K562 (cell line): Measurements from ENCODE around the gene SAFB. TPM values are rescaled to one million over a fixed set of nuclear protein-coding genes. Genes with fewer than 3 reads are reported as not detected.

Source experiments
- DACH1 ChIP-seq: fragments of 450-650 bp; IDR thresholded peaks from 2 replicates; pipeline ENCODE4 v1.6.1; 2018; ENCODE audit not compliant: partially characterized antibody
- ESRRA ChIP-seq: fragments of 450-650 bp; IDR thresholded peaks from 2 replicates; pipeline ENCODE4 v1.6.1; 2014; ENCODE audit warnings: low read depth, mild to moderate bottlenecking, moderate library complexity, borderline replicate concordance
- FOXK1 ChIP-seq: sonication (generic); formaldehyde crosslinking; IDR thresholded peaks from 2 replicates; pipeline ENCODE4 v1.8.0; 2022; ENCODE audit warnings: missing genetic modification reagents, mild to moderate bottlenecking, borderline replicate concordance
- HEY1 ChIP-seq: fragments of 250-450 bp; sonication (Bioruptor Pico); IDR thresholded peaks from 2 replicates; pipeline ENCODE4 v1.5.0; 2020; ENCODE audit warnings: mild to moderate bottlenecking, moderate library complexity, borderline replicate concordance
- KAT2B ChIP-seq: IDR thresholded peaks from one replicate; pipeline ENCODE4 v1.6.1; 2012; ENCODE audit warnings: low read depth, mild to moderate bottlenecking, control low read depth, inconsistent platforms, low read length, moderate library complexity
- MED1 ChIP-seq: sonication (generic); formaldehyde crosslinking; IDR thresholded peaks from 2 replicates; pipeline ENCODE4 v1.8.1; 2023; ENCODE audit warnings: missing genetic modification reagents, borderline replicate concordance
- RFX7 ChIP-seq: fragments of 250-450 bp; sonication (Bioruptor Pico); IDR thresholded peaks from 2 replicates; pipeline ENCODE4 v1.5.1; 2021; ENCODE audit warnings: mild to moderate bottlenecking
- RUNX1 ChIP-seq: sonication (generic); IDR thresholded peaks from 2 replicates; pipeline ENCODE4 v1.6.1; 2016; ENCODE audit warnings: antibody characterized with exemption, low read depth
- SIX5 ChIP-seq, 2 experiments: IDR thresholded peaks; 2 replicates each; pipeline ENCODE4 v1.6.1; 2011; ENCODE audit warnings: low read length in 2 of 2, borderline replicate concordance in 1 of 2, low read depth in 1 of 2, mild to moderate bottlenecking in 1 of 2, moderate library complexity in 1 of 2; ENCODE audit not compliant: insufficient read depth in 1 of 2
- SLC30A9 ChIP-seq: fragments of 250-450 bp; sonication (Bioruptor Pico); IDR thresholded peaks from 2 replicates; pipeline ENCODE4 v1.8.0; 2022; ENCODE audit warnings: mild to moderate bottlenecking, moderate library complexity
- SMAD4 ChIP-seq: fragments of 250-450 bp; sonication (Bioruptor Pico); conservative IDR thresholded peaks from 2 replicates; pipeline ENCODE4 v1.8.0; 2021; ENCODE audit warnings: inconsistent platforms, mild to moderate bottlenecking, moderate library complexity
- SOX6 ChIP-seq: fragments of 450-650 bp; IDR thresholded peaks from 2 replicates; pipeline ENCODE4 v1.6.1; 2014; ENCODE audit warnings: mild to moderate bottlenecking
- TAF9B ChIP-seq: fragments of 450-650 bp; IDR thresholded peaks from 2 replicates; pipeline ENCODE4 v1.6.1; 2018; ENCODE audit warnings: mild to moderate bottlenecking; ENCODE audit not compliant: partially characterized antibody
- TEAD1 ChIP-seq, 2 experiments: fragments of 450-650 bp in 1 of 2; sonication (generic) in 1 of 2; formaldehyde crosslinking; IDR thresholded peaks; 2 replicates each; pipeline versions ENCODE4 v1.4.0 to v1.8.0; 2020 to 2022; ENCODE audit warnings: mild to moderate bottlenecking in 2 of 2, missing genetic modification reagents in 1 of 2
- TEAD4 ChIP-seq, 2 experiments: sonication (generic) in 1 of 2; formaldehyde crosslinking in 1 of 2; IDR thresholded peaks; 2 replicates each; pipeline versions ENCODE4 v1.6.1 to v1.8.0; 2012 to 2022; ENCODE audit warnings: borderline replicate concordance in 1 of 2, inconsistent platforms in 1 of 2, low read length in 1 of 2, mild to moderate bottlenecking in 1 of 2, missing genetic modification reagents in 1 of 2
- XRCC4 ChIP-seq: IDR thresholded peaks from one replicate; pipeline ENCODE4 v1.6.1; 2011; ENCODE audit not compliant: insufficient read depth, insufficient read length; ENCODE audit errors: extremely low read depth
- ZNF23 ChIP-seq: fragments of 250-450 bp; sonication (Bioruptor Pico); IDR thresholded peaks from 2 replicates; pipeline ENCODE4 v1.4.0; 2020; ENCODE audit warnings: mild to moderate bottlenecking
- ZNF57 ChIP-seq: fragments of 450-650 bp; formaldehyde crosslinking; IDR thresholded peaks from 2 replicates; pipeline ENCODE4 v1.4.0; 2020; ENCODE audit warnings: mild to moderate bottlenecking, moderate library complexity
- ZSCAN29 ChIP-seq: fragments of 450-650 bp; IDR thresholded peaks from 2 replicates; pipeline ENCODE4 v1.6.1; 2017
- polyA plus RNA-seq, 8 experiments: library from polyadenylated mRNA; depleted of rRNA in 4 of 8; stranded (reverse) in 5 of 8; unstranded in 3 of 8; fragments of >200 nt; fragmentation: Nextera tagmentation in 2 of 8; fragmentation: Illumina TruSeq in 1 of 8; extraction: Ambion mirVana in 2 of 8; extraction: Trizol in 1 of 8; gene quantifications; 2 replicates each; pipeline versions ENCODE4 v1.2.1 to v1.2.3, GENCODE V29; 2011 to 2014; ENCODE audit warnings: inconsistent platforms in 1 of 8, missing spikeins in 1 of 8
- total RNA-seq, 7 experiments: library from RNA; depleted of rRNA in 6 of 7; stranded (reverse); fragments of >200 nt in 6 of 7; fragmentation: Illumina TruSeq in 2 of 7; extraction: Trizol in 2 of 7; gene quantifications; 2 replicates each; pipeline versions ENCODE4 v1.2.1 to v1.2.3, GENCODE V29; 2011 to 2021; ENCODE audit warnings: low replicate concordance in 1 of 7
- TF ChIP-seq, protein P1 (sequence below): fragments of 250-450 bp; sonication (Bioruptor Pico); IDR thresholded peaks from 2 replicates; pipeline ENCODE4 v1.5.0; 2022; ENCODE audit warnings: mild to moderate bottlenecking
- TF ChIP-seq, protein P2 (sequence below): sonication (generic); formaldehyde crosslinking; IDR thresholded peaks from 2 replicates; pipeline ENCODE4 v1.8.1; 2023; ENCODE audit warnings: mild to moderate bottlenecking, missing genetic modification reagents, moderate library complexity
- TF ChIP-seq, protein P3 (sequence below): fragments of 450-650 bp; formaldehyde crosslinking; IDR thresholded peaks from 2 replicates; pipeline ENCODE4 v1.4.0; 2020; ENCODE audit warnings: mild to moderate bottlenecking
- TF ChIP-seq, protein P4 (sequence below): fragments of 450-650 bp; formaldehyde crosslinking; conservative IDR thresholded peaks from 2 replicates; pipeline ENCODE4 v1.4.0; 2022; ENCODE audit warnings: mild to moderate bottlenecking, missing genetic modification characterization

The SAFB gene
- total and polyA plus RNA-seq, 9 of the 15 experiments (the other 6 are each of a cell fraction or from before 2014, with no cell fraction given) = 1.1 to 151 (median 83.1) TPM

DNA sequence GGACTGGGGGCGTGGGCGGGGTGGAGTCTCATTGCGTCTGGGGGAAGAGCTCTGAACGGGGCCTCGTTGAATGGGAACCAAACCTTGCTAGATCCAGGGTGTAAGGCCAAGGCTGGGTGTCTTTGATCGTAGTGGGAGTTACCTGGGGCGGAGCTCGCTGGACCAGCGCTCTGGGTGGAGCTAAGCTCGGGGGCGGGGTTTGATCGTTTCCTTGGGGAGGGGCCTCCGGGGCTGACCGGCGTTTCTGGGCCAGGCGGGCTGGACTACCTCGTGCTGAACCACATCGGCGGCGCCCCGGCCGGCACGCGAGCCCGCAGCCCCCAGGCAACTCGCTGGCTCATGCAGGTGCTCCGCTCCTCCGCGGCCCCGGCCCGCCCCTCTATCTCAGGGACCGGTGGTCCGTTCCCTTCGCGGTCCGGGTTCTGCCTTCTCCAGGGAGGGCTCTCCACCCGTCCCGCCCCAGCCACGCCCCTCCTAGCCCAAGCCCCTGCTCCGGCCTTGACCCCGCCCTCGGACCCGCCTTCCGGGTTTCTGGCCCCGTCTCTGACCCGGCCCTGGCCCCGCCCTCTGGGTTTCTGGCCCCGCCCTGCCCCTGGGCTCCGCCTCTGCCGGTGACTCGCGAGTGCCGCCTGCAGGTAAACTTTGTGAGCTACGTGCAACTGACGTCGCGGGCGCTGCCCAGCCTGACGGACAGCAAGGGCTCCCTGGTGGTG lies 63.9 kb downstream of the SAFB start (continued):
- TF ChIP-seq SIX5 (IDR thresholded peaks at IDR 0.05; ENCODE audit: borderline replicate concordance in 1 of 2, insufficient read depth in 1 of 2, low read depth in 1 of 2, low read length in 2 of 2) = no peak
- TF ChIP-seq, protein P1, sequence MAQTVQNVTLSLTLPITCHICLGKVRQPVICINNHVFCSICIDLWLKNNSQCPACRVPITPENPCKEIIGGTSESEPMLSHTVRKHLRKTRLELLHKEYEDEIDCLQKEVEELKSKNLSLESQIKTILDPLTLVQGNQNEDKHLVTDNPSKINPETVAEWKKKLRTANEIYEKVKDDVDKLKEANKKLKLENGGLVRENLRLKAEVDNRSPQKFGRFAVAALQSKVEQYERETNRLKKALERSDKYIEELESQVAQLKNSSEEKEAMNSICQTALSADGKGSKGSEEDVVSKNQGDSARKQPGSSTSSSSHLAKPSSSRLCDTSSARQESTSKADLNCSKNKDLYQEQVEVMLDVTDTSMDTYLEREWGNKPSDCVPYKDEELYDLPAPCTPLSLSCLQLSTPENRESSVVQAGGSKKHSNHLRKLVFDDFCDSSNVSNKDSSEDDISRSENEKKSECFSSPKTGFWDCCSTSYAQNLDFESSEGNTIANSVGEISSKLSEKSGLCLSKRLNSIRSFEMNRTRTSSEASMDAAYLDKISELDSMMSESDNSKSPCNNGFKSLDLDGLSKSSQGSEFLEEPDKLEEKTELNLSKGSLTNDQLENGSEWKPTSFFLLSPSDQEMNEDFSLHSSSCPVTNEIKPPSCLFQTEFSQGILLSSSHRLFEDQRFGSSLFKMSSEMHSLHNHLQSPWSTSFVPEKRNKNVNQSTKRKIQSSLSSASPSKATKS = no peak
- peak in 1 of 2 experiments; percentile 57; a peak in 2 of 4 replicates for TF ChIP-seq TEAD1 (CRISPR knock-in tag; IDR thresholded peaks at IDR 0.05)
- no peak for TF ChIP-seq RFX7 (CRISPR knock-in tag)
- TF ChIP-seq KAT2B = no peak
- no peak for TF ChIP-seq ZNF57 (CRISPR knock-in tag)
- TF ChIP-seq TAF9B = no peak
- no peak for TF ChIP-seq DACH1
- TF ChIP-seq TEAD4 (IDR thresholded peaks at IDR 0.05; ENCODE audit: low read length) = no peak
- no peak for TF ChIP-seq TEAD4 (CRISPR knock-in tag; IDR thresholded peaks at IDR 0.05; ENCODE audit: borderline replicate concordance)
- TF ChIP-seq ZNF23 = no peak
- no peak for TF ChIP-seq ESRRA
- no peak for TF ChIP-seq MED1 (CRISPR knock-in tag)
- no peak for TF ChIP-seq HEY1 (CRISPR knock-in tag)
- TF ChIP-seq, protein P2, sequence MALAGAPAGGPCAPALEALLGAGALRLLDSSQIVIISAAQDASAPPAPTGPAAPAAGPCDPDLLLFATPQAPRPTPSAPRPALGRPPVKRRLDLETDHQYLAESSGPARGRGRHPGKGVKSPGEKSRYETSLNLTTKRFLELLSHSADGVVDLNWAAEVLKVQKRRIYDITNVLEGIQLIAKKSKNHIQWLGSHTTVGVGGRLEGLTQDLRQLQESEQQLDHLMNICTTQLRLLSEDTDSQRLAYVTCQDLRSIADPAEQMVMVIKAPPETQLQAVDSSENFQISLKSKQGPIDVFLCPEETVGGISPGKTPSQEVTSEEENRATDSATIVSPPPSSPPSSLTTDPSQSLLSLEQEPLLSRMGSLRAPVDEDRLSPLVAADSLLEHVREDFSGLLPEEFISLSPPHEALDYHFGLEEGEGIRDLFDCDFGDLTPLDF (CRISPR knock-in tag) = no peak
- TF ChIP-seq, protein P3, sequence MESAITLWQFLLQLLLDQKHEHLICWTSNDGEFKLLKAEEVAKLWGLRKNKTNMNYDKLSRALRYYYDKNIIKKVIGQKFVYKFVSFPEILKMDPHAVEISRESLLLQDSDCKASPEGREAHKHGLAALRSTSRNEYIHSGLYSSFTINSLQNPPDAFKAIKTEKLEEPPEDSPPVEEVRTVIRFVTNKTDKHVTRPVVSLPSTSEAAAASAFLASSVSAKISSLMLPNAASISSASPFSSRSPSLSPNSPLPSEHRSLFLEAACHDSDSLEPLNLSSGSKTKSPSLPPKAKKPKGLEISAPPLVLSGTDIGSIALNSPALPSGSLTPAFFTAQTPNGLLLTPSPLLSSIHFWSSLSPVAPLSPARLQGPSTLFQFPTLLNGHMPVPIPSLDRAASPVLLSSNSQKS = no peak
- TF ChIP-seq ZSCAN29 = no peak
- TF ChIP-seq SLC30A9 (CRISPR knock-in tag) = no peak
- no peak for TF ChIP-seq RUNX1
- no peak for TF ChIP-seq XRCC4
- TF ChIP-seq SOX6 = no peak
- TF ChIP-seq SMAD4 = no peak
- TF ChIP-seq, protein P4, sequence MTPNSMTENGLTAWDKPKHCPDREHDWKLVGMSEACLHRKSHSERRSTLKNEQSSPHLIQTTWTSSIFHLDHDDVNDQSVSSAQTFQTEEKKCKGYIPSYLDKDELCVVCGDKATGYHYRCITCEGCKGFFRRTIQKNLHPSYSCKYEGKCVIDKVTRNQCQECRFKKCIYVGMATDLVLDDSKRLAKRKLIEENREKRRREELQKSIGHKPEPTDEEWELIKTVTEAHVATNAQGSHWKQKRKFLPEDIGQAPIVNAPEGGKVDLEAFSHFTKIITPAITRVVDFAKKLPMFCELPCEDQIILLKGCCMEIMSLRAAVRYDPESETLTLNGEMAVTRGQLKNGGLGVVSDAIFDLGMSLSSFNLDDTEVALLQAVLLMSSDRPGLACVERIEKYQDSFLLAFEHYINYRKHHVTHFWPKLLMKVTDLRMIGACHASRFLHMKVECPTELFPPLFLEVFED (CRISPR knock-in tag) = no peak
- no peak for TF ChIP-seq FOXK1 (CRISPR knock-in tag)
